ENCODE measurements around the gene SLC27A1. TPM values are rescaled to one million over a fixed set of nuclear protein-coding genes. Genes with fewer than 3 reads are reported as not detected.

Gene SLC27A1
- total RNA-seq, 2 donors from 2014 or later: 29.1 to 36.4 TPM

DNA sequence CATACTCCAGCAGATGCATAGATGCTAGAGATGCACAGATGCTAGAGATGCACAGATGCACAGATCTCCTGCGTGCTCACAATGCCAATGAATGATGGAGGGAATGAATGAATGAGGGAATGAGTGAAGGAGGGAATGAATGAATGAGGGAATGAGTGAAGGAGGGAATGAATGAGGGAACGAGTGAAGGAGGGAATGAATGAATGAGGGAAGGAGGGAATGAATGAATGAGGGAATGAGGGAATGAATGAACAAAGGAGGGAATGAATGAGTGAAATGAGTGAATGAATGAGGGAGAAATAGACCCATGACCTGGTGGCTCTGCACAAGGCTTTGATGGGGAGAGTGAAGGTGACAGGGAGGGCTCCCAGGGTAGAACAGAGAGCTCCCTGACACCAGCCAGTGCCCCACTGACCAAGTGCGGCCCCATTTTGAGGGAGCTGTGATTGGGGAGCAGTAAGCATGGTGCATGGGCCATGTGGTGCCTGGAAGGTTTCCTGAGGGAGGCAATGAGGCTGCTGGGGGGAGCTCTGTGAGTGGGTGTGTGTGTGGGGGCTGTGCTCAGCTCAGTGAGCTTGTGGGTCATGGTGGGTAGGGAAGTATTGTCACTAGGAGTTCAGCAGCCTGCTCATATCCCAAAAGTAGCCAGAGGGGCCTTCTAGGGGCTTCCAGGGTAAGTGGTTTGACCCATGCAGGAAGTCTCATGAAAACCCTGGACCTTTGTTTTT, 12.7 kb downstream of the SLC27A1 start:
- ATAC-seq (ENCODE audit: insufficient number of reproducible peaks, low FRiP score, low read depth) (no peak), DNase-seq (ENCODE audit: low spot score) (no peak)
- TF ChIP-seq, protein P1, sequence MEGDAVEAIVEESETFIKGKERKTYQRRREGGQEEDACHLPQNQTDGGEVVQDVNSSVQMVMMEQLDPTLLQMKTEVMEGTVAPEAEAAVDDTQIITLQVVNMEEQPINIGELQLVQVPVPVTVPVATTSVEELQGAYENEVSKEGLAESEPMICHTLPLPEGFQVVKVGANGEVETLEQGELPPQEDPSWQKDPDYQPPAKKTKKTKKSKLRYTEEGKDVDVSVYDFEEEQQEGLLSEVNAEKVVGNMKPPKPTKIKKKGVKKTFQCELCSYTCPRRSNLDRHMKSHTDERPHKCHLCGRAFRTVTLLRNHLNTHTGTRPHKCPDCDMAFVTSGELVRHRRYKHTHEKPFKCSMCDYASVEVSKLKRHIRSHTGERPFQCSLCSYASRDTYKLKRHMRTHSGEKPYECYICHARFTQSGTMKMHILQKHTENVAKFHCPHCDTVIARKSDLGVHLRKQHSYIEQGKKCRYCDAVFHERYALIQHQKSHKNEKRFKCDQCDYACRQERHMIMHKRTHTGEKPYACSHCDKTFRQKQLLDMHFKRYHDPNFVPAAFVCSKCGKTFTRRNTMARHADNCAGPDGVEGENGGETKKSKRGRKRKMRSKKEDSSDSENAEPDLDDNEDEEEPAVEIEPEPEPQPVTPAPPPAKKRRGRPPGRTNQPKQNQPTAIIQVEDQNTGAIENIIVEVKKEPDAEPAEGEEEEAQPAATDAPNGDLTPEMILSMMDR (IDR thresholded peaks at IDR 0.05): no peak
- Histone ChIP-seq H3K9me3 (no peaks in the 10 kb centered on the region), H3K27ac (no peak overlapping the region), H3K4me3 (no peak overlapping the region), H3K27me3 (replicated peaks; ENCODE audit: insufficient read depth) (no peaks in the 10 kb centered on the region), H3K36me3 (peaks cover 3% of the 10 kb centered on the region), H3K4me1 (ENCODE audit: control insufficient read depth in 1 of 2, low read depth in 2 of 2) (no peaks in the 10 kb centered on the region)

DNA sequence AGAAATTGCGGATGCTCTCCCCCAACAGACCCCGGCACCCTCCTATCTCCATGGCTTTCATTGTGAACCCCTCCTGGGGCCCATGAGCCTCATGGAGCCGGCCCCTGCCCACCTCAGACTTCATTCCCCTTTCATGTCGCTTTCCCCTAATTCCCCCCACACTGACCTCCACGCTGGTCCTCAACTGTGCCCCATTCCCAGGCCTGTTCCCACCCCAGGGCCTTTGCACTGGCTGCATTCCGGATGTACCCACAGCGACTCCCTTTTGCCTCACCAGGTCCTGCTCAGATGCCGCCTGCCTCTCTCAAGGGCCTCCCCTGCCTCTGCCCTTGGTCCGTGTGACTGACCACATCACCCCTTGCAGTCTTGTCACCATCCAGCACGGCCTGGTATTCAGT, 13.3 kb downstream of the SLC27A1 start:
- TF ChIP-seq, protein P1 (IDR thresholded peaks at IDR 0.05): no peak
- no peaks in the 10 kb centered on the region for H3K27me3 ChIP-seq (replicated peaks; ENCODE audit: insufficient read depth)
- ATAC-seq (ENCODE audit: insufficient number of reproducible peaks, low FRiP score, low read depth): no peak
- H3K4me1 ChIP-seq (ENCODE audit: control insufficient read depth in 1 of 2, low read depth in 2 of 2): no peaks in the 10 kb centered on the region
- no peak overlapping the region for H3K4me3 ChIP-seq
- peaks cover 3% of the 10 kb centered on the region for H3K36me3 ChIP-seq
- DNase-seq (ENCODE audit: low spot score): no peak
- H3K9me3 ChIP-seq: no peaks in the 10 kb centered on the region
- H3K27ac ChIP-seq: no peak overlapping the region

DNA sequence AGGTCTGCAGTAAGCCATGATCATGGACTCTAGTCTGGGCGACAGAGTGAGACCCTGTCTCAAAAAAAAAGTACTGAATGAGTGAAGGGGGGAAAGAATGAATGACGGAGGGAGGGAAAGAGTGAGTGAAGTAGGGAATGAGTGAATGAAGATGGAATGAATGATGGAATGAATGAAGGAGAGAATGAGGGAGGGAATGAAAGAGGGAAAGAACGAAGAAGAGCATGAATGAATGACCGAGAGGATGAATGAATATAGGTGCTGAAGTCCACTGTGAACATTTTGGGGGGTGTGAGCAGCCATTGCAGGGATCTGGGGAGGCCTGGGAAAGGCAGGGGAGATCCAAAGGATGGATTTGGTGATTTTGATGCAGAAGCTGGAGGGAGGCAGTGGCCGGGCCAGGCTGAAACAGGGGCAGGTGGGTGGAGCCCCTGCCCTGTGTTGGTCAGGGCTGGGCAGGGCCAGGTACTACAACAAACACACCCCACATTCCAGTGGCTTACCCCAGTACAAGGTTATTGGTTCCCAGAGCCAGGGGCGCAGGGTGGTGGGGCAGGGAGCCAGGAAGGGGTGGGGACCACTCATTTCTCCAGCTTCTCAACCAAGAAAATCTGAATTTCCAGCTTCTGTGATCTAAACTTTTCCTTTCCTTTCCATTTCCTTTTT, 14.3 kb downstream of the SLC27A1 start:
- DNase-seq (ENCODE audit: low spot score) (no peak), ATAC-seq (ENCODE audit: insufficient number of reproducible peaks, low FRiP score, low read depth) (no peak)
- Histone ChIP-seq H3K27ac (no peak overlapping the region), H3K36me3 (peaks cover 3% of the 10 kb centered on the region), H3K9me3 (no peaks in the 10 kb centered on the region), H3K4me3 (no peak overlapping the region), H3K27me3 (replicated peaks; ENCODE audit: insufficient read depth) (no peaks in the 10 kb centered on the region), H3K4me1 (ENCODE audit: control insufficient read depth in 1 of 2, low read depth in 2 of 2) (no peaks in the 10 kb centered on the region)
- TF ChIP-seq, protein P1 (IDR thresholded peaks at IDR 0.05): no peak

DNA sequence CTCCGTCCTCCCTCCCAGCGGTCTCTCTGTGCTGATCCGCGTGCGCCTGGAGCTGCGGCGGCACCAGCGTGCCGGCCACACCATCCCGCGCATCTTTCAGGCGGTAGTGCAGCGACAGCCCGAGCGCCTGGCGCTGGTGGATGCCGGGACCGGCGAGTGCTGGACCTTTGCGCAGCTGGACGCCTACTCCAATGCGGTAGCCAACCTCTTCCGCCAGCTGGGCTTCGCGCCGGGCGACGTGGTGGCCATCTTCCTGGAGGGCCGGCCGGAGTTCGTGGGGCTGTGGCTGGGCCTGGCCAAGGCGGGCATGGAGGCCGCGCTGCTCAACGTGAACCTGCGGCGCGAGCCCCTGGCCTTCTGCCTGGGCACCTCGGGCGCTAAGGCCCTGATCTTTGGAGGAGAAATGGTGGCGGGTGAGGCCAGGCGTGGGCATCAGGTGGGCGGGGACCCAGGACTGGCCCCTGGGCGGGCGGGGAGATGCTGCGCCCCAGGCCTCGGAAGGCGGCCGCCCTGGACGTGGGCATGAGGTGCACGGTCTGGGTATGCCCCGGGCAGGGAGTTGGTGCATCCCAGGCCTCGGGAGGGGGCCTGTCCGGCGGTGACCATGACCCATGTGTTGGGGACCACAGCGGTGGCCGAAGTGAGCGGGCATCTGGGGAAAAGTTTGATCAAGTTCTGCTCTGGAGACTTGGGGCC, 16.4 kb downstream of the SLC27A1 start:
- Histone ChIP-seq H3K9me3 (no peaks in the 10 kb centered on the region), H3K27ac (no peak overlapping the region), H3K36me3 (peaks cover 3% of the 10 kb centered on the region), H3K27me3 (replicated peaks; ENCODE audit: insufficient read depth) (no peaks in the 10 kb centered on the region), H3K4me1 (ENCODE audit: control insufficient read depth in 1 of 2, low read depth in 2 of 2) (no peaks in the 10 kb centered on the region), H3K4me3 (no peak overlapping the region)
- DNase-seq (ENCODE audit: low spot score): no peak
- TF ChIP-seq, protein P1 (IDR thresholded peaks at IDR 0.05): no peak
- ATAC-seq (ENCODE audit: insufficient number of reproducible peaks, low FRiP score, low read depth): no peak
